ENCODE results near the gene AXL.

DNA sequence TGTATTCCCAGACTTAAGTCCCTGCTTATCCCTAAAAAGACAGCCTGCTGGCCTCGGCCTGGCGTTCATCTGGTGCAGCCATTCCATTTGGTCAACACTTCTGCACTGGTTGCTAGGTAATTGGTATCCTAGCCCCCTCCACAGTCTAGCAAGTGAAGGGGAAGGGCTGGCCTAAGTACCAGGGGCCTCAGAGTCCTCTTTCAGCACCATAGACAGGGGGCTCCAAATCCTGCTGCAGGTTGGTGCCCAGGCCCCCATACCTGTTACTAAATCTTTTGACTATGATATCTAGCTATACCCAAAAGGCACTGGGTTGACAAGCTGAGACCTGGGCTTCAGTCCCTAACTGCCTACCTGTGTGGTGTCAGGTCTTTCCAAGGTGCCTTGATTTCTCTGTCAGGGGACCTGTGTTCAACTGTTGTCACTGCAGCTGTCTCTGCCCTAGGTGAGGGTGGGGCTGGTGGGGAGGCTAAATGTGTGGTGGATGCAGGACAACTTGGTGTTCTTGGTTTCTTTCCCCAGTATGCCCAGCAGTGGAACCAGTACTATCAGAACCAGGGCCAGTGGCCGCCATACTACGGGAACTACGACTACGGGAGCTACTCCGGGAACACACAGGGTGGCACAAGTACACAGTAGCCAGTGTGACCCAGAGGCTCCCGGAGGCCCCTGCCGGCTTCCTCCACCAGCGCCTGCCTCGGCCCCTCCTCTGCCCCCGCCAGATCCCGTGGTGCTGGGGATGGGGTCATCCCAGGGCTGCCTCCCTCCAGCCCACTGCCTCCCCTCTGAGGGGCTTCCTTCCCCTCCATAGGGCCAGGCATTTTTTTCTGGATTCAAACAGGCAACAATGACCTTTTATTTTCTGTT, 87.1 kb downstream of the AXL start:
- TF ChIP-seq PCBP1 (IDR thresholded peaks at IDR 0.05; ENCODE audit: low read depth, low read length, poor library complexity, severe bottlenecking) (no peak), EGR1 (conservative IDR thresholded peaks at IDR 0.05) (no peak), TARDBP (IDR thresholded peaks at IDR 0.05) (no peak), CBFB (CRISPR knock-in tag; IDR thresholded peaks at IDR 0.05) (no peak), POLR2A (conservative IDR thresholded peaks at IDR 0.05) (0 out of 2 replicates have a peak, but pooled peaks have one; percentile 8), FOSL1 (tag; conservative IDR thresholded peaks at IDR 0.05) (no peak), SAP30 (IDR thresholded peaks at IDR 0.05; ENCODE audit: borderline replicate concordance, insufficient read depth, low read depth, low read length, poor library complexity, severe bottlenecking) (no peak), LARP7 (IDR thresholded peaks at IDR 0.05) (no peak), POLR2AphosphoS2 (IDR thresholded peaks at IDR 0.05; ENCODE audit: low read length) (no peak)
- TF ChIP-seq, protein P1, sequence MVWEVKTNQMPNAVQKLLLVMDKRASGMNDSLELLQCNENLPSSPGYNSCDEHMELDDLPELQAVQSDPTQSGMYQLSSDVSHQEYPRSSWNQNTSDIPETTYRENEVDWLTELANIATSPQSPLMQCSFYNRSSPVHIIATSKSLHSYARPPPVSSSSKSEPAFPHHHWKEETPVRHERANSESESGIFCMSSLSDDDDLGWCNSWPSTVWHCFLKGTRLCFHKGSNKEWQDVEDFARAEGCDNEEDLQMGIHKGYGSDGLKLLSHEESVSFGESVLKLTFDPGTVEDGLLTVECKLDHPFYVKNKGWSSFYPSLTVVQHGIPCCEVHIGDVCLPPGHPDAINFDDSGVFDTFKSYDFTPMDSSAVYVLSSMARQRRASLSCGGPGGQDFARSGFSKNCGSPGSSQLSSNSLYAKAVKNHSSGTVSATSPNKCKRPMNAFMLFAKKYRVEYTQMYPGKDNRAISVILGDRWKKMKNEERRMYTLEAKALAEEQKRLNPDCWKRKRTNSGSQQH (CRISPR knock-in tag; IDR thresholded peaks at IDR 0.05) = no peak
- TF ChIP-seq, protein P2, sequence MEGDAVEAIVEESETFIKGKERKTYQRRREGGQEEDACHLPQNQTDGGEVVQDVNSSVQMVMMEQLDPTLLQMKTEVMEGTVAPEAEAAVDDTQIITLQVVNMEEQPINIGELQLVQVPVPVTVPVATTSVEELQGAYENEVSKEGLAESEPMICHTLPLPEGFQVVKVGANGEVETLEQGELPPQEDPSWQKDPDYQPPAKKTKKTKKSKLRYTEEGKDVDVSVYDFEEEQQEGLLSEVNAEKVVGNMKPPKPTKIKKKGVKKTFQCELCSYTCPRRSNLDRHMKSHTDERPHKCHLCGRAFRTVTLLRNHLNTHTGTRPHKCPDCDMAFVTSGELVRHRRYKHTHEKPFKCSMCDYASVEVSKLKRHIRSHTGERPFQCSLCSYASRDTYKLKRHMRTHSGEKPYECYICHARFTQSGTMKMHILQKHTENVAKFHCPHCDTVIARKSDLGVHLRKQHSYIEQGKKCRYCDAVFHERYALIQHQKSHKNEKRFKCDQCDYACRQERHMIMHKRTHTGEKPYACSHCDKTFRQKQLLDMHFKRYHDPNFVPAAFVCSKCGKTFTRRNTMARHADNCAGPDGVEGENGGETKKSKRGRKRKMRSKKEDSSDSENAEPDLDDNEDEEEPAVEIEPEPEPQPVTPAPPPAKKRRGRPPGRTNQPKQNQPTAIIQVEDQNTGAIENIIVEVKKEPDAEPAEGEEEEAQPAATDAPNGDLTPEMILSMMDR (IDR thresholded peaks at IDR 0.05 in 2 of 3, conservative IDR thresholded peaks at IDR 0.05 in 1 of 3; ENCODE audit: insufficient read depth in 2 of 3, low read depth in 1 of 3, low read length in 3 of 3) = no peak
